ENCODE data around the gene GAR1.
"Not testable (repeated sequence)": the region's sequence is repeated elsewhere in the genome, so short reads cannot be mapped to it uniquely, and the experiment has no call there.

The GAR1 gene

GRCh38 chr4:109847896-109848442 is 32.4 kb downstream of the GAR1 start, which contains the start of gene LRIT3:
Gene LRIT3, plus strand, starts transcription at chr4:109848107. Its CDS starts 95 bp downstream, at chr4:109848202.
- DNase-seq = no peak

- no peak for DNase-seq
These were observed 32.9 kb downstream of the GAR1 start for GRCh38 chr4:109848501-109848900.

GRCh38 chr4:109850601-109851000 is 35.0 kb downstream of the GAR1 start:
- no peak for DNase-seq

- not testable (repeated sequence) for DNase-seq
These were observed 44.1 kb downstream of the GAR1 start for GRCh38 chr4:109859426-109860300.

GRCh38 chr4:109861271-109861670 is 45.7 kb downstream of the GAR1 start:
- DNase-seq = no peak

GRCh38 chr4:109861916-109862511 is 46.5 kb downstream of the GAR1 start:
- no peak for DNase-seq

- no peak for DNase-seq
These were observed 48.6 kb downstream of the GAR1 start for GRCh38 chr4:109864134-109864533.

- DNase-seq = no peak
These were observed 54.5 kb downstream of the GAR1 start for GRCh38 chr4:109870061-109870460.

- DNase-seq = no peak
These were observed 56.5 kb downstream of the GAR1 start for GRCh38 chr4:109872065-109872464.

- no peak for DNase-seq
These were observed 57.5 kb downstream of the GAR1 start for GRCh38 chr4:109872950-109873656.

GRCh38 chr4:109873791-109874514 is 58.4 kb downstream of the GAR1 start:
- no peak for DNase-seq

Measured in DMS79 treated with DMSO at 0.1 percent for 48 hours (cell line).